Measurements from ENCODE around the gene CSRNP3.

CSRNP3 gene

DNA sequence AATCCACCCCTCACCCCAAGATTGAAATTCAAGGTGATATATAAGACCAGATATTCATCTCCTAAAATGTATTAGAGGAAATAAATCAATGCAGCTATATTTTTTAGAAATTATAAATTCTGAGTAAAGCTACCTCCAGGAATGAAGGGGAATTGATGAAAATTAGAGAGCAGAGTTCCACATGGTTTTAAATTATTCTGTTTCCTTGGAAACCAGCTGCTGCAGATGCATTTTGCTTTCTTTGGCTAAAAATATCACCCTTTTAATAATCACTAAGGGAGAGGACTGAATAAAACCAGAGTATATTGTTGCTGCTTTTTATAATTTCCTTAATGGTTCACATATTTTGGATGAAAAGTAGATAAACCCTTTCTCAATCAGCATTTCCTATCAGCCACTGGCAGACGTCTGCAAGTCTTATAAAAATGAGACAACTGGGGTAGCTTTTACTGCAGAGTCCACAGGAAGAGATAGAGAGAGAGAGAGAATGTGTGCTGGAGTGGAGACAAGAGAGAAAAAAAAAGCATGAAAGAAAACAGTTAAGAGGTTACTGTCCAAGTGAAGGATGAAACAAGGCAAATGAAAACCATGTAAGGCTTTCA is 2.0 kb downstream of the CSRNP3 start:
- no peak for DNase-seq

DNA sequence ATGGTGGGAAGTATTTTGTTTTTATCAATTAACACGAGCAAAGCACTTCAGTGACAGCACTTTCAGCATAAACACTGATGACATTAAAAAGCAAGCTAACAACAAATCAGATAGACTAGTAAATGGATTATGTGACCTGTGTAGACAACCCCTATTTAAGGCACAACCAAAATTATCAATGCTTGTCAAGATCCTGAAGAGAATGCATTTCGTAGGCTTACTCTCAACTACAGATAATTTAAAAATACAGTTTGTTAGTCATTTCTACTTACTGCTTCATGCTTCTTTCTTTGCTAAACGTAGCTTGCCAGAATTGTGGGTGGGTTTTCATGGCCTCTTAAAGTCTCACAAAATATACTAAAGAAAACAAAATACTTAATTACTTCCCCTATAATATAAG is 3.4 kb downstream of the CSRNP3 start:
- DNase-seq, result no peak

DNA sequence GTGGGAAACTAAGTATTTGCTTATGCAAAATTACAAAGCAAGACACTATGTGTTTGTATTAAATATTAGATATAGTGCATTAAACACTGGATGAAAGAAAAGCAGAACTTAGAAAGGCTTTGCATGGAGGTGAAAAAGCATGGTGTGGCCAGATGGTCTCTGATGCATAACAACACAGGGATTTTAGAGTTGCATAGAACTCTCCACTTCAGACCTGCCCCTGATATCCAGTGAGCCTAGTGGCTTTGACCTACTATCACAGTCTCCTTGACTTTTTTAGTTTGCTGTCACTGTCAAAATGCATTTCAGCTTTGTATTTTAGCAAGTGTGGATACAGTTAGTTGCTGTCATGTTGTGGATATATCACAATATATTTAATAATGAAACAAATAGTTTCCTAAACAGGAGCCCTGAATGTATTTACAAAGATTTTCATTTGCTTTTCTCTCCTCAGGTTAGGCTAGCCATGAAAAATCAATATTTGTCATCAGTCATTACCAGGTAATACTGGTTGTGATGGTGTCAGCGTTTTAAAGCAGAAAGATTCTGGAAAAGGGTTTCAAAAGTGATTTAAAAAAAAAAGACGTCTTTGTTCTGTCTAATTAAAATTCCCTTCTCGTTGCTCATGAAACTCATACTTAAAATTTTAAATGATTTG is 5.2 kb downstream of the CSRNP3 start:
- no peak for DNase-seq

DNA sequence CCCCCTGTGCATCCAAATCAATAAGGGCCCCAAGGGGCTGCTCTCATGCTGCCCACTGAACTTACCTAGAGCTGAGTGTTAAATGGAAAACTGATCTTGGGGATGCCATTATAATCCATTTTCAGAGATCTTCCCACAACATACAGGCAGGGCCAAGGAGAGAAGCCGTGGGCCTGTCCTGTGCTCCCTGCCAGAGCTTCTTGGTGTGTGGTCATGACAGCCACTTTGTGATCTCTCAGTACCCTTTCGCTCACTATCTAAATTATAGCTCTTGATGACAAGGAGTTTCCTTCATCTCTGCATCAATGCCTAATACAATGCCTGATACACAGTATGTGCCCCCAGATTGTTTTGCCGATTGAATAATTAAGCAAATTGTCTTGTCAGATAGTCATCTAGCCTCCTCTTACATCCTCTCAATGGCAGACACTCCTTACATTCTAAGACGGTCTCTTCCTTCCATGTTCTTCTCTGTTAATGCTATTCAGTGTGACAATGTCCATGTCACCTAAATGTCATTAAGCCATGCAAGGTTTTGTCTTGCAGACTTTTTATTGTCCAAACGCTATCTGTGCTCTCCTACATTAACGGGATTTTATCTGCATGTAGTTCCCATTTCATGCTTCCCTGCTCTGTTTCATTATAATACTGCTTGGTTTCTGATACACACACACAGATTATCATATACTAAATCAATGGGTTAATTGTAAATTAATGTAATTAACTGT is 5.9 kb downstream of the CSRNP3 start:
- no peak for DNase-seq

DNA sequence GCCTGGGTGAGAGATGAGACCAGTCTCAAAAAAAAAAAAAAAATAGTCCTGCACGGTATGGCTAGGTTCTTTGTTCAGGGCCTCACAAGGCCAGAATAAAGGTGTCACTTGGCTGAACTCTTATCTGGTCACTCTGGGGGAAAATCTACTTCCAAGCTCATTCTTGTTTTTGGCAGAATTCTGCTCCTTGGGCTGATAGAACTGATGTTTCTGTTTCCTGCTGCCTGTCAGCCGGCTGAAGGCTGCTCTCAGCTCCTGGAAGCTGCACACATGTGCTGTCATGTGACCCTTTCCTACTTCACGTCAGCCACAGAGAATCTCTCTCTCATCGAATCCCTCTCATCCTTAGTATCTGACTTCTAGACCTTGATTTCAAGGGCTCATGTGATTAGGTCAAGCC is 10.4 kb downstream of the CSRNP3 start:
- DNase-seq, result no peak

GRCh38 chr2:165494573-165494972 is 25.1 kb downstream of the CSRNP3 start:
- no peak for DNase-seq

DNA sequence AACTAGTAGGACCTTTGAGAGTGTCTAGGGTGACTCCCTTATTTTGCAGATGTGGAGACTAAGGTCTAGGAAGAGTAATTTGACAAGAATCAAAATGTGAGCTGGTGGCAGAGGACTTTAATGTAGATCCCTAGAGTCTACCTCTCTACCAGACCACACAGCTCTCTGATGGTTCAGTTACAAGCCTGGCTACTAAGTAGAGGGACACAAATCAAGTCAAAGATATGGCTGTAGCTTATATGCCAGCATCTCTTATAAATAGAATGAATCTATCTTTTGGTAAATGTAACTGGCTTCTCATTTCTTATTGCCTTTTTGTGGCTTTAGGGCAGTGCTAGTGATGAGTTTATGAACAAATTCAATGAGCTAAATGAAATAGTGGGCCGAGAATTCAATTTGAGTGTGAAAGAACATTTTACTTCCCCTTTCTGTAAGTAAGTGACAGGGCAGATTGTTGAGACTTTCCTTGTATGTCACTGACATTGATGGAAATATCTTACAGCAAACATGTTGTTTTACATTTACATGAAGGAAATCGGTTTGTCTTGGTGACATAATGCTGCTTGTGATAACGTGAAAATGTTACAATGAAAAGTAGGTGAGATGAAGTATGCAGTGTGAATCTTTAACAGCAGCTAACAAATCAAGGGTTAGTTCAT is 28.3 kb downstream of the CSRNP3 start:
- no peak for DNase-seq

DNA sequence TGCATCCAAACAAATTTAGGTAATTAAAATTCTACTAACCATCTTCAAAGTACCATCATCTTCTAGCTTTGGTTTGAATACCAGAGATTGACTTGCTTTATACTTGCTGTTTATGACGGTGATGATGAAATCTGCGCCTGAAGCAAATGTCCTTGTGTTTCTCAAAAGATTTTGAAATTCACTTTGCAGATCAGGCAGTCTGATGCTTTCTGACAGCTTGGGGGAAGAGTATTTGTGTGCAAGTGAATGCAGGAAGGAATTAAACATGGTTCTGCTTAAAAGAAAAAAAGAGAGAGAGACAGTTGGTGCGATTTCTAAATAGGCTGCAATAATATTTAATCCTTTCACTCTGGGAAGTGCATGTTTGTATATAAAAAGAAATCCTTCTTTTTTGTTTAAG is 29.6 kb downstream of the CSRNP3 start:
- DNase-seq, result no peak

GRCh38 chr2:165500001-165500400 is 30.5 kb downstream of the CSRNP3 start:
- DNase-seq, result no peak

DNA sequence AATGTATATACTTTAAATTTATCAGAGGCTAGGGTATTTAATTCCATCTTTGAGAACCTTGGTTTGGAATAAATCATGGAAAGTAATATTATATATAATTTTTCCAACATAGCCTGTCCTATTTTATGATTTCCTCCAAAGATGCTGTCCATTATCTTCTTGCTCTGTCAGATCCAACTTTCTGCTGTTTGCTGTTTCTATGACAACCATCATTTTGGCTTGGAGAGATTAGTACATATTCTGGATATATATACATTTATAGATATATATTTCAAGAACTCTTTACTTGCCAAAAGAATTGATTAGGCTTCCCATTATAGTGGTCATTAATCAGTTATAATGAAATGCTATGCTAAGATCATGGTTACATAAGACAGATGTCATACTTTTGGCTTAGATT is 31.3 kb downstream of the CSRNP3 start:
- no peak for DNase-seq

DNA sequence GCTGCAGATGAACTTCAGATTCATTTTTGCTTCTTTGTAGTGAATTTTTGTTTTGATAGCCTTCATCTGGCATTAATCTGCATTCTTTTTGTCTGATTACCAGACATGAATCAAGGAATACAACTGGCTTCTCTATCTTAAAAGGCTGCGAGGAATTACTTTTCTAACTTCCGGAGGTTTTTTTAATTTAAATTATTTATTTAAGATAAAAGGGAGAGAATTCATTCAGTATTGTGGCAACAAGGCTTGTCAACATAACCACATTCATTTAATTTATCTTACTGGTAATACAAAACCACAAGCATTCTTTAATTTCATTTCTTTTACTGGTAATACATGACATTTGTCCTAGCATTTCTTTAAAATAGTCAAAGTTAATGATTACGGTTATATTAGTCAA is 36.0 kb downstream of the CSRNP3 start:
- DNase-seq, result no peak

GRCh38 chr2:165508927-165509326 is 39.4 kb downstream of the CSRNP3 start:
- no peak for DNase-seq

DNA sequence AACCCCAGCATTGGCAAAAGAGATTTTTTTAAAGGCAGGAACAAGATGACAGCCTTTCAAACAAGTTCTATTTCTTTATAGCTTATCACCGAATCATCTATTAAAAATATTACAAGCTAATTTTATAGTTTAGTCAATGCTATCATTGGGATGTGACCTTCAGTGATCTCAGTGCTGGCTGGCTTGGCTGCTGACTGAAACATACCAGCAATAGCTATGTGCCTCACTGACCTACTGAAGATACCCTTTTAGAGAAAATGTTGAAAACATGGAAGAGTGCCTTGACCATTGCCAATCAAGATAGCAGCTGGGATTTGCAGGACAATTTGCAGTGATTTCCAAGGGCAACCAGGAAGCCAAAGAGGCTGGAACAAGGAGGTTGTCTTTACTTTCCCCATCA is 44.0 kb downstream of the CSRNP3 start:
- no peak for DNase-seq

GRCh38 chr2:165518611-165519010 is 49.1 kb downstream of the CSRNP3 start:
- no peak for DNase-seq

GRCh38 chr2:165522719-165523118 is 53.2 kb downstream of the CSRNP3 start:
- no peak for DNase-seq

- no peak for DNase-seq
Observed at GRCh38 chr2:165524720-165525119, 55.2 kb downstream of the CSRNP3 start.

DNA sequence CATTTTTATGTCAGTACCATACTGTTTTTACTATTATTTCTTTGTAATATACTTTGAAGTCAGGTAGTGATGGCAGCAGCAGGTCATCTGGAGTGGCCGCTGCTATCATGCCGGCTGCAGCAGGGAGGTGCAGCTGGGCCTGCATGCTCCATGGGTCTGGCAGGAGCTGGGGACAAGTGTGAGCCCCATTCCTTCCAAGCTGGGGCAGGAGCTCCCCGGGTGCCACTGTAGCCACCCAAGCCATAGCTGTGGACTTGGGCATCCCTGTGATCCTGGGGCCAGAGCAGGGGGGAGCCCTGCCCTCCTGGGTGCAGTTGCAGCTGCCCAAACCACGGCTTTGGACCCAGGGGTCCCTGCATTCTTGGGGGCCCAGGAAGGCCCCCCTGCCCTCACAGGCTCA is 59.2 kb downstream of the CSRNP3 start:
- DNase-seq, result no peak

DNA sequence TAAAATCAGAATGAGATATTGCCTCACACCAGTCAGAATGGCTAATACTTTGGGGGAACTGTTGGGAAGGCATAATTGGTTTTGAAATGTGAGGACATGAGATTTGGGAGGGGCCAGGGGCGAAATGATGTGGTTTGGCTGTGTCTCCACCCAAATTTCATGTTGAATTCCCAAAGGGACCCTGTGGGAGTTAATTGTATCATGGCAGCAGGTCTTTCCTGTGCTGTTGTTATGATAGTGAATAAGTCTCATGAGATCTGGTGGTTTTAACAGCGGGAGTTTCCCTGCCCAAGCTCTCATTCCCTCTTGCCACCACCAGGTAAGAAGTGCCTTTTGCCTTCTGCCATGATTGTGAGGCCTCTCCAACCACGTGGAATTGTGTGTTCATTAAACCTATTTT is 59.6 kb downstream of the CSRNP3 start:
- DNase-seq, result no peak

- DNase-seq, result no peak
Observed at GRCh38 chr2:165533331-165533730, 63.8 kb downstream of the CSRNP3 start.

DNA sequence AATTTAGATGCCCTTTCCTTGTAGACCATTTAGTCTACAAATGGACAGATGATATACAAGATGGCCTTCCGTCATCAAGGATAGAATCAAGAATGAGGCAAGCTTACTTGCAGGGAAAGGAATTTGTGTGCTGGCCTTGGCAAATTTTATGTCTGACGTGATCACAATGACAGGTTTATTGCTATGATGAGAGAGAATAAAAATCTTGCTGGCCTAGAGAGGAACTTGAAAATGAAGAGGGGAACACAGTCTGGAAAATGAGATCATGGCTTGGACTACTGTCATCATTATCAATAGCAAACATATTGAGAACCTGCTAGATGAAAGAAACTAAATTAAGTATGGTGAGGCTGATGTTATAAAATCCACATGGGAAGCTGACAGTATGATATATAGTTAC is 66.0 kb downstream of the CSRNP3 start:
- no peak for DNase-seq

GRCh38 chr2:165536851-165537499 is 67.5 kb downstream of the CSRNP3 start:
- DNase-seq, result no peak

DNA sequence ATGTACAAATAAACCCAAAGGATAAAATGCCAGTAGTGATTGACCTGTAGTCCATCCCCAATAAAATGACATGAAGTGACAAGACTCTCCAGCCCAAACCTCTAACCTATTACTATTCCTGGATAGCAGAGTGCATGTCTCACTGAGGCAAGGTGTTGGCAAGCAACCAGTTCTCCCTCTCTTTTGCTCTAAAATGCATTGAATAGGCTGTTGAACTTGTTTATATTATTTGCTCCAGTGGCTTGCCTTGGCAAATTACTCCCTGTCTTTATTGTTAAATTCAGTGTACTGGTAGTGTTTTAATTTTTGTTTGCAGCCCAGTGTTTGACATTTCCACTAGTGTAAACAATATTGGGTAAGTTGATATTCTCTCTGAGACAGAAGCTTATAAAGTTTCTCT is 70.5 kb downstream of the CSRNP3 start:
- DNase-seq, result no peak

- DNase-seq, result no peak
Observed at GRCh38 chr2:165544897-165545296, 75.4 kb downstream of the CSRNP3 start.
